ENCODE measurements around the gene CORO7. TPM values are rescaled to one million over a fixed set of nuclear protein-coding genes. Genes with fewer than 3 reads are reported as not detected.

The CORO7 gene
- total RNA-seq, 4 donors from 2014 or later = 46.8 to 330 (median 58.1) TPM

GRCh38 chr16:4426021-4426684 lies 9.8 kb upstream of the CORO7 start:
- Histone ChIP-seq H3K27ac (peak overlapping the region; percentile 87 to 97 (median 95)), H3K4me3 (peak overlapping the region; percentile 65 to 86 (median 80)), H3K27me3 (no peaks in the 10 kb centered on the region), H3K9me3 (no peaks in the 10 kb centered on the region), H3K36me3 (no peaks in the 10 kb centered on the region), H3K4me1 (peaks cover 4 to 23% (median 19%) of the 10 kb centered on the region in 4 donors)
- intact Hi-C loops (cut with DNase I; ENCODE audit: low total_unique reads) (no loop called here), in situ Hi-C loops (cut with MboI; ENCODE audit: low pct_ligation_motif_present in 1 of 4, low pct_unique_long_range_greater_than_20kb in 1 of 4, low sequenced_read_pairs in 3 of 4) (no loop called here)
- WGBS, 2 donors (ENCODE audit: low coverage in 1 of 2) = 2 to 21% methylated on average over 4 to 27 of the region's 31 CpGs
- TF ChIP-seq EP300 (IDR thresholded peaks at IDR 0.05; ENCODE audit: low read depth) = no peak
- no peak for TF ChIP-seq POLR2A (IDR thresholded peaks at IDR 0.05)
- no peak for TF ChIP-seq POLR2AphosphoS5 (IDR thresholded peaks at IDR 0.05)
- TF ChIP-seq CTCF (IDR thresholded peaks at IDR 0.05) = no peak
- no peak for DNase-seq

GRCh38 chr16:4425378-4426020 lies 9.1 kb upstream of the CORO7 start, which contains the start of gene DNAJA3:
TSS of gene DNAJA3 (plus strand) at chr16:4425868. CDS start at chr16:4425882, 14 bp downstream.
- TF ChIP-seq EP300 (IDR thresholded peaks at IDR 0.05; ENCODE audit: low read depth) = no peak
- TF ChIP-seq POLR2A (IDR thresholded peaks at IDR 0.05) = peak; percentile 81
- peak in 1 of 5 experiments; percentile 10 for TF ChIP-seq CTCF (IDR thresholded peaks at IDR 0.05)
- TF ChIP-seq POLR2AphosphoS5 (IDR thresholded peaks at IDR 0.05) = peak; percentile 84 to 93 (median 89)
- in situ Hi-C loops (cut with MboI; ENCODE audit: low pct_ligation_motif_present in 1 of 4, low pct_unique_long_range_greater_than_20kb in 1 of 4, low sequenced_read_pairs in 3 of 4) = no loop called here
- WGBS, 2 donors (ENCODE audit: low coverage in 1 of 2) = 0 to 1% methylated on average over 11 to 68 of the region's 68 CpGs

GRCh38 chr16:4420505-4421105 lies 4.2 kb upstream of the CORO7 start:
- TF ChIP-seq EP300 (IDR thresholded peaks at IDR 0.05; ENCODE audit: low read depth) = no peak
- TF ChIP-seq POLR2A (IDR thresholded peaks at IDR 0.05) = no peak
- no peak for TF ChIP-seq POLR2AphosphoS5 (IDR thresholded peaks at IDR 0.05)
- no peak for TF ChIP-seq CTCF (IDR thresholded peaks at IDR 0.05)
- in situ Hi-C loops (cut with MboI; ENCODE audit: low pct_ligation_motif_present in 1 of 4, low pct_unique_long_range_greater_than_20kb in 1 of 4, low sequenced_read_pairs in 3 of 4) = no loop called here
- no peak overlapping the region for H3K4me3 ChIP-seq
- intact Hi-C loops (cut with DNase I; ENCODE audit: low total_unique reads) = no loop called here
- no peaks in the 10 kb centered on the region for H3K9me3 ChIP-seq
- 32 to 64% methylated on average over 4 to 8 of the region's 8 CpGs for WGBS, 2 donors (ENCODE audit: low coverage in 1 of 2)
- H3K27ac ChIP-seq = peak overlapping the region; percentile 14 to 54 (median 40)
- no peaks in the 10 kb centered on the region for H3K27me3 ChIP-seq
- peaks cover 6 to 31% (median 23%) of the 10 kb centered on the region in 4 donors for H3K4me1 ChIP-seq
- DNase-seq = no peak
- no peaks in the 10 kb centered on the region for H3K36me3 ChIP-seq

More at GRCh38 chr16:4425378-4426020, 9.1 kb upstream of the CORO7 start, which contains the start of gene DNAJA3:
- Histone ChIP-seq H3K36me3 (no peaks in the 10 kb centered on the region), H3K9me3 (no peaks in the 10 kb centered on the region), H3K27ac (peak within 1 kb of the TSS; percentile 87 to 97 (median 95)), H3K4me3 (peak within 1 kb of the TSS; percentile 65 to 86 (median 80)), H3K27me3 (no peaks in the 10 kb centered on the region), H3K4me1 (peaks cover 4 to 25% (median 22%) of the 10 kb centered on the region in 4 donors)
- DNase-seq = peak; percentile 91
- intact Hi-C loops (cut with DNase I; ENCODE audit: low total_unique reads) = no loop called here

GRCh38 chr16:4419402-4419959 lies 3.1 kb upstream of the CORO7 start:
- in situ Hi-C loops (cut with MboI; ENCODE audit: low pct_ligation_motif_present in 1 of 4, low pct_unique_long_range_greater_than_20kb in 1 of 4, low sequenced_read_pairs in 3 of 4) = loop anchor here in 1 of 4 donors (10.0 kb wide), 1 partner anchor 65 kb away; the partner anchor contains the start of gene PAM16
- peak overlapping the region in 3 of 4 donors; percentile 14 to 46 (median 34) for H3K27ac ChIP-seq
- peaks cover 16 to 38% (median 27%) of the 10 kb centered on the region in 4 donors for H3K4me1 ChIP-seq
- TF ChIP-seq POLR2A (IDR thresholded peaks at IDR 0.05) (no peak), EP300 (IDR thresholded peaks at IDR 0.05; ENCODE audit: low read depth) (no peak), CTCF (IDR thresholded peaks at IDR 0.05) (no peak), POLR2AphosphoS5 (IDR thresholded peaks at IDR 0.05) (no peak)
- DNase-seq = no peak
- H3K36me3 ChIP-seq = no peaks in the 10 kb centered on the region
- WGBS, 2 donors (ENCODE audit: low coverage in 1 of 2) = 57 to 73% methylated on average over 3 to 7 of the region's 7 CpGs
- intact Hi-C loops (cut with DNase I; ENCODE audit: low total_unique reads) = no loop called here
- H3K9me3 ChIP-seq = no peaks in the 10 kb centered on the region
- no peak overlapping the region for H3K4me3 ChIP-seq
- H3K27me3 ChIP-seq = no peaks in the 10 kb centered on the region

Measured in transverse colon (tissue), 4 donors.